ENCODE measurements around the gene C1orf115. TPM values are rescaled to one million over a fixed set of nuclear protein-coding genes. Genes with fewer than 3 reads are reported as not detected.

Gene C1orf115
- total and polyA plus RNA-seq, 4 donors, result 10.1 to 44.9 (median 20.7) TPM

DNA sequence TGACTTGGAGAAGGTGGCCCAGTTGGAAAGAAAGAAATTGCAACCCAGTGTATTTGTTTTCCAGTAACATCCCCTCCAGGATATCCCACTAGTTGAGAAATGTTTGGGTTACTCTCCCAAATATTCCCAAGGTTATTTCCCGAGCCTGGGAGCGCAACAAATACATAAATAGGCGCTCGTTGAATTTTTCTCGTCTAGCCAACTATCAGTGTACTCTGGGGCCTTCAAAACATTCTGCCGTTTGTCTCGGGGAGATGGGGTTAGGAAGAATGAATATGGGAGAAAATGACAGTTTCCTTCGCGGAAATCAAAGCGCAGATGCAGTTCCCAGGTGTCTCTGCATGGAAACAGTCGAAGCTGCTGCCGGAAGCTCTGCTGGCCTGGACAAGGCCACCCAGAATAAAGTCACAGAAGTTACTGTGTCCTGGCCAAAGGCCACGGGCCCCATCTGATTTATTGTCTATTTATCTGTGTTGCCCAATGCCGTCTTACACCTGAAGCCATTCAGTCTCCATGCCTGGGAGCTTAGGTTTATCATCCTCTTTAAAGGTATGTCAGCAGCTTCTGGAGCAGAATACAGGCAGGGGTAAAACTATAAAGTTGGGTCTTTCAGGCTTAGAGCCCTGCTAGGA is 1.0 kb downstream of the C1orf115 start:
- H3K36me3 ChIP-seq (ENCODE audit: control insufficient read depth, insufficient read depth, low read length), result no peaks in the 10 kb centered on the region
- H3K4me3 ChIP-seq (ENCODE audit: low read depth, low read length), result peak overlapping the region; percentile 54
- peak in 1 of 6 donors; percentile 20 for DNase-seq (ENCODE audit: low read depth in 4 of 6, low spot score in 6 of 6)
- 34% methylated on average over 14 of the region's 14 CpGs for WGBS (ENCODE audit: insufficient coverage)
- H3K4me1 ChIP-seq (ENCODE audit: control insufficient read depth, insufficient read depth, low read length), result peaks cover 14% of the 10 kb centered on the region
- H3K9me3 ChIP-seq (ENCODE audit: control insufficient read depth, insufficient read depth, low read length), result no peaks in the 10 kb centered on the region
- peaks cover 13% of the 10 kb centered on the region for H3K27me3 ChIP-seq (ENCODE audit: control insufficient read depth, insufficient read depth, low read length)
- no peak overlapping the region for H3K27ac ChIP-seq (ENCODE audit: low read depth, low read length)

DNA sequence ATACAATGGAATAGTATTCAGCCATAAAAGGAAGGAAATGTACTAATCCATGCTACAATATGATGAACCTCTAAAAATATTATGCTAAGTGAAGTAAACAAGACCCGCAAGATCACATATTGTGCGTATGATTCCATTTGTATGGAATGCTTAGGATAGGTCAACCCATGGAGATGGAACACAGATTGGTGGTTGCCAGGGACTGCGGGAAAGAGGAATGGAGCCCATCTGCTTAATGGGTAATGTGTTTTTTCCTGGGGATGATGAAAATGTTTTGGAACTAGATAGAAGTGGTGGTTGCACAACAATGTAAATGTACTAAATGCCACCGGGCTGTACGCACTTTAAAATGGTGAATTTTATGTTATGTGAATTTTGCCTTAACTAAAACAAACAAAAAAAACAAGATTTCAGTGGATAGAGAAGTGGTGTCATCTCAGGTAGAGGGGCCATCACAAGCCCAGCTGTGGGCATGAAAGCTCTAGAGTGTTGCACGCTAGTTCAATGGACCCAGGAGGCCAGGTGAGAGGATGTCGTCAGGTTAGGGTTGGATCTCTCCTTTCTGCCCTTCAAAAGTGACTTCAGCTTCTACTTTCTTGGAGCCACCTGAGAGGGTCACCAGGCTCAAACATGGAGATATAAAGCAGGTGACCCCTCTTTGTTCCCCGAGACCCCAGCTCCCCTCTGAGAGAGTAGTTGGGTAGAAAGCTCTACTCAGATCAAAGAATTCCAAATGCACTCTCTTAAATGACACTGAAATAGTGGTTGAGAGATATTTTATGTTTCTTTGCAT is 2.5 kb downstream of the C1orf115 start:
- H3K36me3 ChIP-seq (ENCODE audit: control insufficient read depth, insufficient read depth, low read length), result no peaks in the 10 kb centered on the region
- peaks cover 13% of the 10 kb centered on the region for H3K27me3 ChIP-seq (ENCODE audit: control insufficient read depth, insufficient read depth, low read length)
- no peak overlapping the region for H3K4me3 ChIP-seq (ENCODE audit: low read depth, low read length)
- peaks cover 14% of the 10 kb centered on the region for H3K4me1 ChIP-seq (ENCODE audit: control insufficient read depth, insufficient read depth, low read length)
- H3K27ac ChIP-seq (ENCODE audit: low read depth, low read length), result no peak overlapping the region
- peak in 1 of 6 donors; percentile 3 for DNase-seq (ENCODE audit: low read depth in 4 of 6, low spot score in 6 of 6)
- no peaks in the 10 kb centered on the region for H3K9me3 ChIP-seq (ENCODE audit: control insufficient read depth, insufficient read depth, low read length)
- WGBS (ENCODE audit: insufficient coverage), result 92% methylated on average over 5 of the region's 8 CpGs

DNA sequence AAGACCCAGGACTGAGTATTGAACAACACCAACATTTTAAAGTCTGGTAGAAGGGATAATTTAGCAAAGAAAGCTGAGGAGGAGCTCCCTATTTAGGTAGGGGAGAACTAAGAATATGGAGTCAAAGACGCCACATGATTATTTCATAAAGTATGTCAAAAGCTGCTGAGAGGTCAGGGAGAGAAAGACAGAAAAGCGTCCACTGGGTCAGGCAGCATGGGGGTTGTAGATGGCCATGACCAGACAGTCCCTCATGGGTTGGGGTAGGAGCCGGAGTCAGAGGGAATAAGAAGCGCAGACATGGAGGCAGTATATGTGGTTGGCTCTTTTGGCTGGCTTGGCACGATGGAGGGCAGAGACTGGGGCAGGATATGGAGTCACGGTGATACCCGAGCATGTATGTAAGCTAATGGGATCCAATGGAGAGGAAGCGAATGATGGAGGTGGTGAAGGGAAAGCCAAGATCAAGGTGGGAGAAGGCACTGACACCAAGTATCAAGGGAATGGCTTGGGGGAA is 4.8 kb downstream of the C1orf115 start:
- Histone ChIP-seq H3K27me3 (ENCODE audit: control insufficient read depth, insufficient read depth, low read length) (peaks cover 5% of the 10 kb centered on the region), H3K4me1 (ENCODE audit: control insufficient read depth, insufficient read depth, low read length) (peaks cover 11% of the 10 kb centered on the region), H3K36me3 (ENCODE audit: control insufficient read depth, insufficient read depth, low read length) (no peaks in the 10 kb centered on the region), H3K9me3 (ENCODE audit: control insufficient read depth, insufficient read depth, low read length) (no peaks in the 10 kb centered on the region), H3K4me3 (ENCODE audit: low read depth, low read length) (no peak overlapping the region), H3K27ac (ENCODE audit: low read depth, low read length) (no peak overlapping the region)
- DNase-seq (ENCODE audit: low read depth in 4 of 6, low spot score in 6 of 6), result no peak
- WGBS (ENCODE audit: insufficient coverage), result 97% methylated on average over 8 of the region's 8 CpGs

DNA sequence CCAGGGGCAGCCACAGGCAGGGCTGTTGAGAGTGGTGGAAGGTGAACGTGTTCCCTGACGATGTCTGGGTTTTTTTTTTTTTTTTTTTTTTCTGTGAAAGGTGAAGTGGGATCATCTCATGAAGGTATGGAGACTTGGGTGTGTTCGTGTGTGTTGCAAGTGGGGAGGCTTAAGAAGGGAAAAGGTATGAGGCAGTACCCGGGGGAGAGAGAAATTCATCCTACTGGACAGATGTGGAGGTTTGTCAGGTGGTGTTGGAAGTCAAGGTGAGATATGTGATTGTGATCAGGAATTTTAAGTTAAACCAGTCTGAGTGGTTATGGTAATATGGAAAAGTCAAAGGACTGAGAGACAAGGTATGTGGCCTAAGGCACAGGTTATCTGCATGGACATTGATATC is 5.3 kb downstream of the C1orf115 start:
- DNase-seq (ENCODE audit: low read depth in 4 of 6, low spot score in 6 of 6), result no peak

DNA sequence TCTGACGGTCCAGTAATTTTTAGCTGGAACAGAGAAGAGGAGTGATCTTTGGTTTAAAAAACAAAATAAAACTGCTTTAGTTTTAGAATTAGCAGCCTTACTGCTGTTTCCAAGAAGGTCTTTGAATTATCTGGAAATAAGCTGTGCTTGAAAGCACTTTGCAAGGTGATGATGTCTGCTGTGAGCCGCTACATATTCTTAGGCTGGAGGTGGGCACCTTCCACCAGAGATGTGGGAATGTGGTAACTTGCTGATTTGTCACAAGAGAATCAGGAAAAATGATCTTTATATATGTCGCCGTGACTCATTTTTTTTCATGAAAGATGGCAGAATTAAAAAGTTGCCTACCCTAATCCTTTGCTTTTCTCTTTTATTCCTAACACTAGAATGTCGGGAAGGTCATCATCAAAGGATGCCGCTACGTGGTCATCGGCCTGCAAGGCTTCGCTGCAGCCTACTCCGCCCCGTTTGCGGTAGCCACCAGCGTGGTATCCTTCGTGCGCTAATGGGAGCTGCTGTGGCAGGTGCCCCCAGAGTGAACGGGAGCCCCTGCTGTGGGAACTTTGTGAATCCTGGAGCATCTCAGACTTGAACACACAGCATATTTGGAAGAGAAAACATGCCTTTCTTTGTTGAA is 6.2 kb downstream of the C1orf115 start:
- H3K9me3 ChIP-seq (ENCODE audit: control insufficient read depth, insufficient read depth, low read length), result no peaks in the 10 kb centered on the region
- H3K4me3 ChIP-seq (ENCODE audit: low read depth, low read length), result no peak overlapping the region
- no peaks in the 10 kb centered on the region for H3K27me3 ChIP-seq (ENCODE audit: control insufficient read depth, insufficient read depth, low read length)
- H3K4me1 ChIP-seq (ENCODE audit: control insufficient read depth, insufficient read depth, low read length), result peaks cover 7% of the 10 kb centered on the region
- no peak overlapping the region for H3K27ac ChIP-seq (ENCODE audit: low read depth, low read length)
- WGBS (ENCODE audit: insufficient coverage), result 96% methylated on average over 15 of the region's 16 CpGs
- no peak for DNase-seq (ENCODE audit: low read depth in 4 of 6, low spot score in 6 of 6)
- H3K36me3 ChIP-seq (ENCODE audit: control insufficient read depth, insufficient read depth, low read length), result no peaks in the 10 kb centered on the region

More for the DNA sequence above, 5.3 kb downstream of the C1orf115 start:
- WGBS (ENCODE audit: insufficient coverage), result 97% methylated on average over 4 of the region's 4 CpGs
- peaks cover 5% of the 10 kb centered on the region for H3K27me3 ChIP-seq (ENCODE audit: control insufficient read depth, insufficient read depth, low read length)
- H3K4me3 ChIP-seq (ENCODE audit: low read depth, low read length), result no peak overlapping the region
- H3K9me3 ChIP-seq (ENCODE audit: control insufficient read depth, insufficient read depth, low read length), result no peaks in the 10 kb centered on the region
- H3K27ac ChIP-seq (ENCODE audit: low read depth, low read length), result no peak overlapping the region
- no peaks in the 10 kb centered on the region for H3K36me3 ChIP-seq (ENCODE audit: control insufficient read depth, insufficient read depth, low read length)
- H3K4me1 ChIP-seq (ENCODE audit: control insufficient read depth, insufficient read depth, low read length), result peaks cover 10% of the 10 kb centered on the region

DNA sequence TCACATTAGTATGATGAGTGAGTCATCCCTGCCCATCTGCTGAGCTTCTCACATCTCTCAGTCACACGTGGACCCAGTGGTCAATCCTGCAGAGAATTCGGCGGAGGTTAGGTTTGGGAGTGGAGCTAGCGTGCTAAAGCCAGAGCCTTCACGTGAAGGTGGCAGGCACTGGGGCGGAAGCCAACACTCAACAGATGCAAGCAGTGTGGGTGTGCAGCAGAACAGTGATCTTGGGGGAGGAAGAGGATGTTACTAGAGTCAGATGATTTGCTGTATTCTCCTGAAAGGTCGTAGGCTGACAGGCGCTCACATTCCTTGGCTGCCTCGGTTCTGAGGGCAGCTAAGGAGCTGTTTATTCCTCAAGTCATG is 6.7 kb downstream of the C1orf115 start:
- WGBS (ENCODE audit: insufficient coverage), result 82% methylated on average over 8 of the region's 9 CpGs
- H3K4me3 ChIP-seq (ENCODE audit: low read depth, low read length), result no peak overlapping the region
- no peak overlapping the region for H3K27ac ChIP-seq (ENCODE audit: low read depth, low read length)
- H3K36me3 ChIP-seq (ENCODE audit: control insufficient read depth, insufficient read depth, low read length), result no peaks in the 10 kb centered on the region
- H3K27me3 ChIP-seq (ENCODE audit: control insufficient read depth, insufficient read depth, low read length), result no peaks in the 10 kb centered on the region
- H3K9me3 ChIP-seq (ENCODE audit: control insufficient read depth, insufficient read depth, low read length), result no peaks in the 10 kb centered on the region
- no peak for DNase-seq (ENCODE audit: low read depth in 4 of 6, low spot score in 6 of 6)
- peaks cover 7% of the 10 kb centered on the region for H3K4me1 ChIP-seq (ENCODE audit: control insufficient read depth, insufficient read depth, low read length)

DNA sequence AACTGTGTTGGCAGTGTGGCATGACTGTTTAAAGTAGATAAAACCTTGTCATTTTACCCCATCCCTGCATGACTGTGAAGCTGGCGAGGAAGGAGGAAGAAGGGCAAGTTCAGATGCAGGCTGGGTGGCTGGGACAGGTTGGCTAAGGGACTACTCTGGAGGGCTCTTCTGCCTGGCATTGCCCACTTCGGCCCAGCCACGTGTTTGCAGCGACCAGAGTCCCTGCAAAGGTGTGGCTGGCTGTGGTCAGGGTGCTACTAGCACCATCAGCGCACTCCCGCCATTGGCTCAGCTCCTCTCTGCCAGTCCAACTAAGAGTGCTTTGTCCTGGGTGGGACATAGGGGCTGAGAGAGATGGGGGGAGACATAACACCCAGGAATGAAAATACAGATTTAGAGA is 7.2 kb downstream of the C1orf115 start:
- DNase-seq (ENCODE audit: low read depth in 4 of 6, low spot score in 6 of 6), result no peak
- Histone ChIP-seq H3K4me1 (ENCODE audit: control insufficient read depth, insufficient read depth, low read length) (peaks cover 7% of the 10 kb centered on the region), H3K9me3 (ENCODE audit: control insufficient read depth, insufficient read depth, low read length) (no peaks in the 10 kb centered on the region), H3K4me3 (ENCODE audit: low read depth, low read length) (no peak overlapping the region), H3K36me3 (ENCODE audit: control insufficient read depth, insufficient read depth, low read length) (no peaks in the 10 kb centered on the region), H3K27ac (ENCODE audit: low read depth, low read length) (no peak overlapping the region), H3K27me3 (ENCODE audit: control insufficient read depth, insufficient read depth, low read length) (no peaks in the 10 kb centered on the region)
- WGBS (ENCODE audit: insufficient coverage), result 95% methylated on average over 6 of the region's 6 CpGs

DNA sequence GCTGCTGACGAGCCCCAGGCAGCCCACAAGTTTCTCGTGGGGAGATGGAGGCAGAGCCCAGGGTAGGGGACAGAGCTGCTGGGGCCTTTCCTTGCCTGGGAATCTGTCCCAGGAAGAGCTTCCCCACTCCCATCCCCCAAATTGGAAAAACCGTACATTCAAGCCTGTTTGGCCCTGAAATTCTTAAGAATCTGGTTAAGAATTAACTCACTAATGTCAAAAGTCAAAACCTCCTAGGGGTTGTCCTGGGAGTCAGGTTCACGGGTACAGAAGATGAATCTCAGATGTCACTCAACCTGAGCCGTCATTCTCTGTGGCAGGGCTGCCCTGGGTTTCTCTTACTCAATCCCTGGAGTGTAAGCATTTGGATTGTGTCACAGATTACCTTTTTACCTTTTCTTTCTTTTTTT is 8.4 kb downstream of the C1orf115 start:
- Histone ChIP-seq H3K4me3 (ENCODE audit: low read depth, low read length) (no peak overlapping the region), H3K9me3 (ENCODE audit: control insufficient read depth, insufficient read depth, low read length) (no peaks in the 10 kb centered on the region), H3K4me1 (ENCODE audit: control insufficient read depth, insufficient read depth, low read length) (peaks cover 7% of the 10 kb centered on the region), H3K27ac (ENCODE audit: low read depth, low read length) (no peak overlapping the region), H3K36me3 (ENCODE audit: control insufficient read depth, insufficient read depth, low read length) (no peaks in the 10 kb centered on the region), H3K27me3 (ENCODE audit: control insufficient read depth, insufficient read depth, low read length) (no peaks in the 10 kb centered on the region)
- WGBS (ENCODE audit: insufficient coverage), result 75% methylated on average over 2 of the region's 5 CpGs
- no peak for DNase-seq (ENCODE audit: low read depth in 4 of 6, low spot score in 6 of 6)

DNA sequence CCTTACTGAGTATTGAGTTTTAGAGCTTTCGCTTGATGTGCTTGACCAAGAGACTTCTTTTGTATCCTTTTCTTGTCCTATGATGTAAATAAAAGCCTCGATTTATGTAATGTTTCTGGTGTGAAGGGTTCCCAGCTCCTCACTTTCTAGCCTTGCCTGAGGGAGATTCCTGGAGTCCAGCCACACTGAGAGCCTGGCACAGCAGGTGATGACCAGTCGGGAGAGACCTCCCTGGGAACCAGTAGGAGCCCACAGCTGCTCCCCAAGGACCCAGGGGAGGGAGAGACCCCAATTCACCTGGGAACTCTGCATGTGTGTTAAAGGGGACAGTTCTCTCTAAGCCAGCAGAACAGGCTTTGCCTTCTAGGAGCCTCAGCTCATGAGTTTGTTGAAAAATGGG is 8.9 kb downstream of the C1orf115 start:
- Histone ChIP-seq H3K4me3 (ENCODE audit: low read depth, low read length) (no peak overlapping the region), H3K27ac (ENCODE audit: low read depth, low read length) (no peak overlapping the region), H3K36me3 (ENCODE audit: control insufficient read depth, insufficient read depth, low read length) (no peaks in the 10 kb centered on the region), H3K4me1 (ENCODE audit: control insufficient read depth, insufficient read depth, low read length) (peaks cover 7% of the 10 kb centered on the region), H3K9me3 (ENCODE audit: control insufficient read depth, insufficient read depth, low read length) (no peaks in the 10 kb centered on the region), H3K27me3 (ENCODE audit: control insufficient read depth, insufficient read depth, low read length) (no peaks in the 10 kb centered on the region)
- no peak for DNase-seq (ENCODE audit: low read depth in 4 of 6, low spot score in 6 of 6)
- WGBS (ENCODE audit: insufficient coverage), result 81% methylated on average over 2 of the region's 3 CpGs

Measured in spinal cord (tissue), 10 donors.